Endothelial cell of umbilical vein (primary cell): ENCODE results near the gene CELF1. TPM values are rescaled to one million over a fixed set of nuclear protein-coding genes. Genes with fewer than 3 reads are reported as not detected.

Experiments
- BruUV-seq: library from RNA; stranded (reverse); fragments of 400-500 nt; replicated peaks from 2 replicates; lab custom pipeline; 2021; lab: Mats Ljungman, UMichigan
- CTCF ChIA-PET: fragments of 300-600, 350-600 bp; sonication (Branson Sonifier 250); formaldehyde crosslinking; loops from one replicate; lab custom pipeline; 2021; ENCODE audit warnings: antibody characterized with exemption, inconsistent platforms; lab: Charles Lee
- POLR2A ChIA-PET: fragments of 300-600, 350-600 bp; sonication (Branson Sonifier 250); formaldehyde crosslinking; loops from one replicate; lab custom pipeline; 2021; ENCODE audit warnings: antibody characterized with exemption, inconsistent platforms; lab: Charles Lee
- DNase-seq: peaks from one replicate; pipeline ENCODE4 v3.0.0-alpha.2; 2011; ENCODE audit warnings: low read depth, low spot score
- FAIRE-seq: peaks from 2 replicates; lab custom pipeline; 2011; peaks lifted over from hg19 to GRCh38; lab: Jason Lieb, UNC
- H2AFZ ChIP-seq: 2 replicates; pipeline ENCODE4 v1.6.0; 2012; ENCODE audit warnings: low read depth, low read length, control low read depth, inconsistent platforms
- H3K27ac ChIP-seq: 2 replicates; pipeline ENCODE4 v1.5.1; 2011; ENCODE audit warnings: low read depth, mild to moderate bottlenecking, control low read depth, low read length, moderate library complexity; ENCODE audit not compliant: insufficient read depth
- H3K27me3 ChIP-seq, 2 experiments: 2 replicates each; pipeline versions ENCODE4 v1.6.0 to v1.6.1; 2011; ENCODE audit warnings: low read length in 2 of 2, mixed read lengths in 1 of 2; ENCODE audit not compliant: control insufficient read depth in 2 of 2, insufficient read depth in 2 of 2
- H3K36me3 ChIP-seq, 2 experiments: 2 replicates in 1 of 2; 3 replicates in 1 of 2; pipeline ENCODE4 v1.5.1; 2011; ENCODE audit warnings: low read length in 2 of 2, mild to moderate bottlenecking in 1 of 2, moderate library complexity in 1 of 2; ENCODE audit not compliant: control insufficient read depth in 2 of 2, insufficient read depth in 2 of 2; ENCODE audit errors: extremely low read depth in 1 of 2
- H3K4me1 ChIP-seq: 3 replicates; pipeline ENCODE4 v1.5.1; 2011; ENCODE audit warnings: mild to moderate bottlenecking, low read length; ENCODE audit not compliant: control insufficient read depth, insufficient read depth; ENCODE audit errors: extremely low read depth
- H3K4me2 ChIP-seq: 2 replicates; pipeline ENCODE4 v1.6.1; 2011; ENCODE audit warnings: low read length, control low read depth, mixed read lengths; ENCODE audit not compliant: insufficient read depth
- H3K4me3 ChIP-seq, 3 experiments: fragments of 200-600 bp in 1 of 3; sonication (generic), shearing (Covaris generic) in 1 of 3; replicated peaks in 1 of 3; 2 replicates each; pipeline ENCODE4 v1.5.1; 2011 to 2016; ENCODE audit warnings: control low read depth in 3 of 3, low read length in 3 of 3, mild to moderate bottlenecking in 2 of 3, inconsistent platforms in 1 of 3, low read depth in 1 of 3, moderate library complexity in 1 of 3; ENCODE audit not compliant: insufficient read depth in 1 of 3
- H3K79me2 ChIP-seq: 2 replicates; pipeline ENCODE4 v1.6.0; 2012; ENCODE audit warnings: low read length, inconsistent platforms; ENCODE audit not compliant: control insufficient read depth, insufficient read depth
- H3K9ac ChIP-seq: replicated peaks from 2 replicates; pipeline ENCODE3; 2011; ENCODE audit warnings: low read length, control low read depth; ENCODE audit not compliant: insufficient read depth; ENCODE audit errors: extremely low read depth
- H3K9me1 ChIP-seq: replicated peaks from 3 replicates; pipeline ENCODE4 v1.6.0; 2011; ENCODE audit warnings: mild to moderate bottlenecking, low read length; ENCODE audit not compliant: control insufficient read depth, insufficient read depth; ENCODE audit errors: extremely low read depth
- H3K9me3 ChIP-seq: replicated peaks from 2 replicates; pipeline ENCODE4 v1.5.1; 2012; ENCODE audit warnings: low read length, inconsistent platforms; ENCODE audit not compliant: control insufficient read depth, insufficient read depth
- H4K20me1 ChIP-seq: replicated peaks from 2 replicates; pipeline ENCODE3; 2011; ENCODE audit warnings: mild to moderate bottlenecking, low read length; ENCODE audit not compliant: control insufficient read depth, insufficient read depth; ENCODE audit errors: extremely low read depth
- EZH2 ChIP-seq: IDR thresholded peaks from 2 replicates; pipeline ENCODE4 v1.6.1; 2012; ENCODE audit warnings: borderline replicate concordance, low read depth, mild to moderate bottlenecking, moderate library complexity, low read length, inconsistent platforms; ENCODE audit not compliant: severe bottlenecking
- FOS ChIP-seq: IDR thresholded peaks from 2 replicates; pipeline ENCODE4 v1.6.1; 2011; ENCODE audit warnings: mild to moderate bottlenecking, low read length, moderate library complexity, borderline replicate concordance; ENCODE audit not compliant: insufficient read depth
- GATA2 ChIP-seq: IDR thresholded peaks from 2 replicates; pipeline ENCODE4 v1.7.0; 2011; ENCODE audit warnings: low read depth, mild to moderate bottlenecking, moderate library complexity, mixed read lengths, low read length; ENCODE audit not compliant: insufficient read length, insufficient read depth
- JUN ChIP-seq: IDR thresholded peaks from 2 replicates; pipeline ENCODE4 v1.6.1; 2011; ENCODE audit warnings: borderline replicate concordance, low read depth; ENCODE audit not compliant: insufficient read length, insufficient read depth
- MYC ChIP-seq: IDR thresholded peaks from one replicate; pipeline ENCODE4 v1.6.1; 2011; ENCODE audit warnings: mild to moderate bottlenecking, low read depth, low read length
- POLR2A ChIP-seq: IDR thresholded peaks from 2 replicates; pipeline ENCODE4 v1.6.1; 2012; ENCODE audit warnings: low read depth, mild to moderate bottlenecking, control low read depth, low read length
- POLR2AphosphoS5 ChIP-seq: IDR thresholded peaks from 2 replicates; pipeline ENCODE4 v1.6.1; 2012; ENCODE audit warnings: low read depth, mild to moderate bottlenecking, control low read depth, low read length, moderate library complexity; ENCODE audit not compliant: insufficient read depth
- dilution Hi-C: fragments of 300-500 bp; cut with MboI; formaldehyde crosslinking; loops from one replicate; pipeline ENCODE4 v1.15.0; 2019; ENCODE audit warnings: low sequenced_read_pairs; ENCODE audit not compliant: extremely low pct_ligation_motif_present
- intact Hi-C: fragments of 100-400 bp; cut with micrococcal nuclease; formaldehyde crosslinking; loops from one replicate; pipeline ENCODE4 v1.10.0; 2022
- polyA plus RNA-seq, 4 experiments: library from polyadenylated mRNA; depleted of rRNA in 3 of 4; stranded (reverse) in 3 of 4; unstranded in 1 of 4; fragments of >200 nt; gene quantifications; 2 replicates each; pipeline versions ENCODE4 v1.2.1 to v1.2.3, GENCODE V29; 2011 to 2012; ENCODE audit warnings: missing spikeins in 1 of 4
- total RNA-seq: library from RNA; stranded (reverse); gene quantifications from 2 replicates; pipeline ENCODE4 v1.2.3, GENCODE V29; 2021
- TF ChIP-seq, protein P1 (sequence below), 2 donors: IDR thresholded peaks; 1 replicate in 1 of 2; 2 replicates in 1 of 2; pipeline ENCODE4 v1.5.1; 2011; ENCODE audit warnings: low read length in 2 of 2, mild to moderate bottlenecking in 2 of 2, moderate library complexity in 2 of 2, control low read depth in 1 of 2, inconsistent platforms in 1 of 2, low read depth in 1 of 2; ENCODE audit not compliant: insufficient read depth in 1 of 2; ENCODE audit errors: extremely low read depth in 1 of 2
- TF ChIP-seq, protein P2 (sequence below): IDR thresholded peaks from 2 replicates; pipeline ENCODE4 v1.6.1; 2011; ENCODE audit not compliant: insufficient read depth, insufficient read length

The CELF1 gene
- total and polyA plus RNA-seq, 2 donors (not counting 3 experiments of a cell fraction or from before 2014, with no cell fraction given): 66.3 to 120 TPM

DNA sequence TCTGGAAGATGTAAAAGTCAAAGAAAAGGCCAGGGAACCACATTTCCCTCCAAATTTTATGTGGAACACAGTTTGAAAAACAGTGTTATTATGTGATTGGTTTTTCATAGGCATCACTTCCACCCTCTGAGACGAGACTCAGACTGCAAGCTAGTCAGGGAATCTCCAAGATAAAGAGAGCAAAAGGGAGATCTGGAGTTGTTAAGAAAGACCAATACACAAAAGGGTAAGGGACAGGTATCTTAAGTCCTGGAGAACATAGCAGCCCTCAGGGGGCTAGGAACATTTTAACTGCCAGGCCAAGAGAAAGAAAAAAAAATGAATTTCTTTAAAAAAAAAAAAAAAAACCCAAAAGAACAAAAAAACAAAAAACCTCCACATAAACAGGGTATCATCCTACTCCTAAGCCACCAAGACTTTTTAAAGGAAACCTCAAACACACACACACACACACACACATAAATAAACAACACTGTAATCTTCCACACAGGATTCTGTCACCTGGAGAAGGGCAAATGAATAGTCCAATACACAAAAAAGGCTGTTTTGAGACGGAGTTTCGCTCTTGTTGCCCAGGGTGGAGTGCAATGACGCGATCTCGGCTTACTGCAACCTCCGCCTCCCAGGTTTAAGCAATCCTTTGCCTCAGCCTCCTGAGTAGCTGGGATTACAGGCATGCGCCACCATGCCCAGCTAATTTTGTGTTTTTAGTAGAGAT lies 44.5 kb downstream of the CELF1 start:
- no peak for TF ChIP-seq POLR2A
- TF ChIP-seq POLR2AphosphoS5: no peak
- no peak for TF ChIP-seq JUN
- no peak for TF ChIP-seq GATA2
- TF ChIP-seq, protein P1, sequence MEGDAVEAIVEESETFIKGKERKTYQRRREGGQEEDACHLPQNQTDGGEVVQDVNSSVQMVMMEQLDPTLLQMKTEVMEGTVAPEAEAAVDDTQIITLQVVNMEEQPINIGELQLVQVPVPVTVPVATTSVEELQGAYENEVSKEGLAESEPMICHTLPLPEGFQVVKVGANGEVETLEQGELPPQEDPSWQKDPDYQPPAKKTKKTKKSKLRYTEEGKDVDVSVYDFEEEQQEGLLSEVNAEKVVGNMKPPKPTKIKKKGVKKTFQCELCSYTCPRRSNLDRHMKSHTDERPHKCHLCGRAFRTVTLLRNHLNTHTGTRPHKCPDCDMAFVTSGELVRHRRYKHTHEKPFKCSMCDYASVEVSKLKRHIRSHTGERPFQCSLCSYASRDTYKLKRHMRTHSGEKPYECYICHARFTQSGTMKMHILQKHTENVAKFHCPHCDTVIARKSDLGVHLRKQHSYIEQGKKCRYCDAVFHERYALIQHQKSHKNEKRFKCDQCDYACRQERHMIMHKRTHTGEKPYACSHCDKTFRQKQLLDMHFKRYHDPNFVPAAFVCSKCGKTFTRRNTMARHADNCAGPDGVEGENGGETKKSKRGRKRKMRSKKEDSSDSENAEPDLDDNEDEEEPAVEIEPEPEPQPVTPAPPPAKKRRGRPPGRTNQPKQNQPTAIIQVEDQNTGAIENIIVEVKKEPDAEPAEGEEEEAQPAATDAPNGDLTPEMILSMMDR (IDR thresholded peaks at IDR 0.05; ENCODE audit: extremely low read depth in 1 of 2, insufficient read depth in 1 of 2, low read depth in 1 of 2, low read length in 2 of 2): no peak
- no peak for TF ChIP-seq MYC
- TF ChIP-seq, protein P2, sequence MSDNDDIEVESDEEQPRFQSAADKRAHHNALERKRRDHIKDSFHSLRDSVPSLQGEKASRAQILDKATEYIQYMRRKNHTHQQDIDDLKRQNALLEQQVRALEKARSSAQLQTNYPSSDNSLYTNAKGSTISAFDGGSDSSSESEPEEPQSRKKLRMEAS: no peak
- TF ChIP-seq EZH2: no peak
- TF ChIP-seq FOS: no peak
- intact Hi-C loops: no loop called here
- ChIA-PET POLR2A (no interaction called here), CTCF (interaction anchor here (1.0 kb wide), 1 partner anchor 16 kb away, joined by 3 read pairs; no protein-coding TSS in a partner anchor)
- H3K9me3 ChIP-seq: no peaks in the 10 kb centered on the region
- no TSS peak for BruUV-seq
- no peaks in the 10 kb centered on the region for H4K20me1 ChIP-seq
- no peaks in the 10 kb centered on the region for H3K9me1 ChIP-seq
- no peaks in the 10 kb centered on the region for H3K27me3 ChIP-seq
- H3K4me1 ChIP-seq: peaks cover 7% of the 10 kb centered on the region
- H3K27ac ChIP-seq: no peak overlapping the region
- no peaks in the 10 kb centered on the region for H3K36me3 ChIP-seq
- DNase-seq (no peak), FAIRE-seq (no peak)
- H2AFZ ChIP-seq: no peak overlapping the region
- dilution Hi-C loops: no loop called here
- H3K79me2 ChIP-seq: peaks cover 94% of the 10 kb centered on the region
- no peak overlapping the region for H3K4me2 ChIP-seq
- no peak overlapping the region for H3K9ac ChIP-seq
- no peak overlapping the region for H3K4me3 ChIP-seq
